Measurements from ENCODE around the gene NFE2L3. TPM values are rescaled to one million over a fixed set of nuclear protein-coding genes. Genes with fewer than 3 reads are reported as not detected.
A peak's percentile ranks its signal among the peaks of the same experiment; 100 is the strongest.
"Not testable (repeated sequence)": the region's sequence is repeated elsewhere in the genome, so short reads cannot be mapped to it uniquely, and the experiment has no call there.

The NFE2L3 gene
- total RNA-seq, 1 donor: 0.18 TPM

DNA sequence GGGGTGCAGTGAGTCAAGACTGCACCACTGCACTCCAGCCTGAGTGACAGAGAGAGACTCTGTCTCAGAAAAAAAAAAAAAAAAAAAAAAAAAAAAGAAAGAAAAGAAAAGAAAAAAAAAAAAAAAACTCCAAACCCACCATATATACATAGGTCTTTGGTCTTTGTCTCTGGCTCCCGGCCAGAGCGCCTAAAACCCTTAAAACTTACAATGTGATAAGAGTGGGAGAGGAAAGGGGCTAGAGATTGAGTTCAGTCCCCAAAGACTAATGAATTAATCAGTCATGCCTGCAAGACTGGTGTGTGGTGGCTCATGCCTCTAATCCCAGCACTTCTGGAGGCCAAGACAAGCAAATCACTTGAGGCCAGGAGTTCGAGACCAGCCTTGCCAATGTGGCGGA lies 6.8 kb upstream of the NFE2L3 start:
- no peak for DNase-seq (ENCODE audit: low read depth)
- no peak overlapping the region for H3K4me3 ChIP-seq (ENCODE audit: low read depth, low read length)
- TF ChIP-seq, protein P1, sequence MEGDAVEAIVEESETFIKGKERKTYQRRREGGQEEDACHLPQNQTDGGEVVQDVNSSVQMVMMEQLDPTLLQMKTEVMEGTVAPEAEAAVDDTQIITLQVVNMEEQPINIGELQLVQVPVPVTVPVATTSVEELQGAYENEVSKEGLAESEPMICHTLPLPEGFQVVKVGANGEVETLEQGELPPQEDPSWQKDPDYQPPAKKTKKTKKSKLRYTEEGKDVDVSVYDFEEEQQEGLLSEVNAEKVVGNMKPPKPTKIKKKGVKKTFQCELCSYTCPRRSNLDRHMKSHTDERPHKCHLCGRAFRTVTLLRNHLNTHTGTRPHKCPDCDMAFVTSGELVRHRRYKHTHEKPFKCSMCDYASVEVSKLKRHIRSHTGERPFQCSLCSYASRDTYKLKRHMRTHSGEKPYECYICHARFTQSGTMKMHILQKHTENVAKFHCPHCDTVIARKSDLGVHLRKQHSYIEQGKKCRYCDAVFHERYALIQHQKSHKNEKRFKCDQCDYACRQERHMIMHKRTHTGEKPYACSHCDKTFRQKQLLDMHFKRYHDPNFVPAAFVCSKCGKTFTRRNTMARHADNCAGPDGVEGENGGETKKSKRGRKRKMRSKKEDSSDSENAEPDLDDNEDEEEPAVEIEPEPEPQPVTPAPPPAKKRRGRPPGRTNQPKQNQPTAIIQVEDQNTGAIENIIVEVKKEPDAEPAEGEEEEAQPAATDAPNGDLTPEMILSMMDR (IDR thresholded peaks at IDR 0.05; ENCODE audit: insufficient read depth, low read length): no peak

DNA sequence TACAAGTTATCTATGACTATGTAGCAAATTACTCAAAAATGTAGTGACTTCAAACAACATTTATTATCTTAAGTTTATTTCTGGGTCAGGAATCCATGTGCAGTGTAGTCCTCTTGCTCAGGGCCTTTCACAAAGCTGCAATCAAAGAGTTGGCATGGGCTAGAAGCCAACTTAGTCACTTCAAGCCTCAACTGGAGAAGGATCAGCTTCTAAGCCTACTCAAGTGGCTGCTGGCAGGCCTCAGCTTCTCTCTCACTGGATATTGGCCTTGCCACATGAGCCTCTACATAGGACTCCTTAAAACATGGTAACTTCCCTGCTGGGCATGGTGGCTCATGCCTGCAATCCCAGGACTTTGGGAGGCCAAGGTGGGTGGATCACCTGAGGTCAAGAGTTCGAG lies 5.0 kb upstream of the NFE2L3 start:
- TF ChIP-seq, protein P1 (IDR thresholded peaks at IDR 0.05; ENCODE audit: insufficient read depth, low read length): no peak
- peak; percentile 21 for DNase-seq (ENCODE audit: low read depth)
- no peak overlapping the region for H3K4me3 ChIP-seq (ENCODE audit: low read depth, low read length)

DNA sequence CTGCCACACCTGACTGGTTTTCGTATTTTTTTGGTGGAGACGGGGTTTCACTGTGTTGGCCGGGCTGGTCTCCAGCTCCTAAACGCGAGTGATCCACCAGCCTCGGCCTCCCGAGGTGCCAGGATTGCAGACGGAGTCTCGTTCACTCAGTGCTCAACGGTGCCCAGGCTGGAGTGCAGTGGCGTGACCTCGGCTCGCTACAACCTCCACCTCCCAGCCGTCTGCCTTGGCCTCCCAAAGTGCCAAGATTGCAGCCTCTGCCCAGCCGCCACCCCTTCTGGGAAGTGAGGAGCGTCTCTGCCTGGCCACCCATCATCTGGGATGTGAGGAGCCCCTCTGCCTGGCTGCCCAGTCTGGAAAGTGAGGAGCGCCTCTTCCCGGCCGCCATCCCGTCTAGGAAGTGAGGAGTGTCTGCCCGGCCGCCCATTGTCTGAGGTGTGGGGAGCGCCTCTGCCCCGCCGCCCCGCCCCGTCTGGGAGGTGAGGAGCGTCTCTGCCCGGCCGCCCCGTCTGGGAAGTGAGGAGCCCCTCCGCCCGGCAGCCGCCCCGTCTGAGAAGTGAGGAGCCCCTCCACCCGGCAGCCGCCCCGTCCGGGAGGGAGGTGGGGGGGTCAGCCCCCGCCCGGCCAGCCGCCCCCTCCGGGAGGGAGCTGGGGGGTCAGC lies 4.2 kb upstream of the NFE2L3 start:
- H3K4me3 ChIP-seq (ENCODE audit: low read depth, low read length); DNase-seq (ENCODE audit: low read depth): not testable (repeated sequence)

DNA sequence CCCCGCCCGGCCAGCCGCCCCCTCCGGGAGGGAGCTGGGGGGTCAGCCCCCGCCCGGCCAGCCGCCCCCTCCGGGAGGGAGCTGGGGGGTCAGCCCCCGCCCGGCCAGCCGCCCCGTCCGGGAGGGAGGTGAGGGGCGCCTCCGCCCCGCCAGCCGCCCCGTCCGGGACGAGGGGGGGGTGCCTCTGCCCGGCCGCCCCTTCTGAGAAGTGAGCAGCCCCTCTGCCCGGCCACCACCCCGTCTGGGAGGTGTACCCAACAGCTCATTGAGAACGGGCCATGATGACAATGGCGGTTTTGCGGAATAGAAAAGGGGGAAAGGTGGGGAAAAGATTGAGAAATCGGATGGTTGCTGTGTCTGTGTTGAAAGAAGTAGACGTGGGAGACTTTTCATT lies 3.7 kb upstream of the NFE2L3 start:
- not testable (repeated sequence) for H3K4me3 ChIP-seq (ENCODE audit: low read depth, low read length); DNase-seq (ENCODE audit: low read depth)

DNA sequence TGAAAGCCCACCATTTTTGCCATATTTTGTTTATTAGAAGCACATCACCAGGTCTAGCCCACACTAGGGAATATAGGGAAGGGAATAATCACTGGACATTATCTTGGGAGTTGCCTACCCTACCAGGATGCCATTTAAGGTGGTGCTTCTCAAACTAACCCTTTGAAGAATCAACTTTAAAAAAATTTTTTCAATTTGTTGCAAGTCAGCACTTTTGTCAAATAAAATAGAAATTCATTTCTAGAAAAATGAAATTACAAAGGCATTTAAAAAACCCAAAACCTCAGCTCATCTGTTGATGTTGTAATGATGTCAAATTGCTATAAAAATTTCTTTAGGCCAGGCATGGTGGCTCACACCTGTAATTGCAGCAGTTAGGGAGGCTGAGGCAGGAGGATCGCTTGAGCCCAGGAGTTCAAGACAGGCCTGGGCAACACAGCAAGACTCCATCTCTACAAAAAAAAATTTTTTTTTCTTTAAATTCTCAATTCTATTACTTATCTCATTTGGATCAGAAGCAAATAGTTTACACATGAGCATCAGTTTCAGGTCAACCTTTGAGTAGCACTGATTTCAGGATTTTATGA lies 2.5 kb upstream of the NFE2L3 start:
- DNase-seq (ENCODE audit: low read depth): no peak
- no peak overlapping the region for H3K4me3 ChIP-seq (ENCODE audit: low read depth, low read length)
- TF ChIP-seq, protein P1 (IDR thresholded peaks at IDR 0.05; ENCODE audit: insufficient read depth, low read length): no peak

DNA sequence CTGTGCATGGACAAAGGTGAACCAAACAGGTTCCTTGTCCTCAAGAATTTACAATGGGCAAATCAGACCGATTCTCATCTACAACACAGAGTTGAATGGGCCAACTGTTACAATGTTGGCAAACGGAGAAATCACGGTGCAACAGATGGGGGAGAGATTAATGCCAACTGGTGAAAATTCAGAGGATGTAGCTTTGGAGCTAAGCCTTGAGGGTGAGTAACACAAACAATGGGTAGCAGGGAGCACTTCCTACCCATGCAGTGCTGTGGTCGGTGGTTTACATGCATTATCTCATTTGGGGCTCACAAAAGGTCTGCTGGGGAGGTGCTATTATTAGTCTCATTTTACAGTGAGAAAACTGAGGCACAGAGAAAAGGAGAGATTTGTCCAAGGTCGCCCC lies 902 bp upstream of the NFE2L3 start:
- TF ChIP-seq, protein P1 (IDR thresholded peaks at IDR 0.05; ENCODE audit: insufficient read depth, low read length): no peak
- no peak for DNase-seq (ENCODE audit: low read depth)
- H3K4me3 ChIP-seq (ENCODE audit: low read depth, low read length): no peak overlapping the region

DNA sequence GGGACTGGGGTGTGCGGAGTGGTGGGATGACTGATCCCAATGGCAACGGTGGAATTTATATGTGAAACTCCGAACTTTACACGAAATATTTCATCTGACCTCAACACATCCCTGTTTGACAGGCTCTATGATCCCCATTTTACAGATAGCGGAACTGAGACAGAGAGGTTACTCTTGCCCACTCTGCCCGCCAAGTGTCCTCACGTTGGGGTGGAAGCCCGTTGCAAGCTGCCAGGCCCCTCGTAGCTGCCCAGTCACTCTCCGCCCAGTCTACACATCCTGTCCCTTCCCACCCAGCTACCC lies 397 bp upstream of the NFE2L3 start:
- DNase-seq (ENCODE audit: low read depth): no peak
- TF ChIP-seq, protein P1 (IDR thresholded peaks at IDR 0.05; ENCODE audit: insufficient read depth, low read length): no peak
- H3K4me3 ChIP-seq (ENCODE audit: low read depth, low read length): peak overlapping the region; percentile 63

DNA sequence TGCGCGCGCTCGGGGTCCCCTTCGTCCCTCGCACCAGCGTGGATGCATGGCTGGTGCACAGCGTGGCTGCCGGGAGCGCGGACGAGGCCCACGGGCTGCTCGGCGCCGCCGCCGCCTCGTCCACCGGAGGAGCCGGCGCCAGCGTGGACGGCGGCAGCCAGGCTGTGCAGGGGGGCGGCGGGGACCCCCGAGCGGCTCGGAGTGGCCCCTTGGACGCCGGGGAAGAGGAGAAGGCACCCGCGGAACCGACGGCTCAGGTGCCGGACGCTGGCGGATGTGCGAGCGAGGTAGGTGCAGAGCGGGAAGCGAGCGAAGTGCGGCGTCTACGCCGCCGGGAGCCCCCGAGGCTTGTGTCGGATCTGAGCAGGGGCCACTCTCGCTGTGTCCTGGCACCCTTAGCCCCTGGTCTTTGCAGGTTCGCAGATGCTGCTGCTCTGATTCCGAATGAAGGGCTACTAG lies 813 bp downstream of the NFE2L3 start:
- H3K4me3 ChIP-seq (ENCODE audit: low read depth, low read length): peak overlapping the region; percentile 63
- not testable (repeated sequence) for DNase-seq (ENCODE audit: low read depth)

Measured in fibroblast of the aortic adventitia (primary cell).